NCI-H2029 (cell line): ENCODE measurements around the gene CDK18.
A peak's percentile ranks its signal among the peaks of the same experiment; 100 is the strongest.
"Not testable (repeated sequence)": the region's sequence is repeated elsewhere in the genome, so short reads cannot be mapped to it uniquely, and the experiment has no call there.

Experiments
- DNase-seq: peaks from one replicate; lab custom pipeline; 2025; lab: John Stamatoyannopoulos, UW

The CDK18 gene

DNA sequence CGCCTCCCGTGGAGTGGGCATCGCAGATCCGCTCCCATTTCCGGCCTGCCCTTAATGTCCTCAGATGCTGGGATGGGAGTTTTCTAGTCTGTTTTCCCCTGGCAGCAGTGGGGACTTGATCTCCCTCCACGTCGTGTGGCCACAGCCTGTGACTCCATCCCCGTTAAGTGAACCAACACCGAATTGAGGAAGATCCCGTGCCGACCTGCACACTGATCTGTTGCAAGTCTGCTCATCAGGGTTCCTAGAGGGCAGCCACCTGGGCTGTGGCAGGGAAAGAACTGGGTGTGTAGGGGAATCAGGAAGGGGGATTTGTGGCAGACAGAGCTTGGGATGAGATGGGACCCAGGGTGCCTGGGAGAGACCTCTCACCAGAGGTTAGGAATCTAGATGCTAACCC, 23.3 kb upstream of the CDK18 start:
- DNase-seq = no peak

DNA sequence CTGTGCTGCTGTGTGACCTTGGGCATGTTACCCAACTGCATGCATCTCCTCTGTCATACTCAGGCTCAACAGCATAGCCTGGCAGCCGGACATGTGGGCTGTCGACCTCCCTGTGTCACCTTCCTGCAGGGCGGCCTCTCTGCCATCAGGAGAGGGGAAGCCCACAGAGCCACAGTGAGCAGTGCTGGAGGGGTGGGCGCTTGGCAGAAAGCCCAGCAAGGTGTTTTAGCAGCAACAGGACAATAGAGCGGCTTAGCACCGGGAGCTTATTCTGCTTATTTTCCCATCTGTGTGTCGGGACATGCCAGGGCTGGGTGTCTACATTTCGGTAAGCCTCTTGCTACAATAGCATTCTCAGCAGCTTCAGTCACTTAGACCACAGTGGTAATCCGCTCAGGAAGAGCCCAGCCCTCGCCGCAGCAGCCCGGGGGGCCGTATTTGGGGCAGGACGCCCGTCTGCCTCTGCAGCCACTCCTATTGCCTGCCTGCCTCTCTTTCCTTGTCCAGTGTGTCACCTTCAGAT, 22.8 kb upstream of the CDK18 start:
- DNase-seq = no peak

- DNase-seq = not testable (repeated sequence)
These were observed 21.9 kb upstream of the CDK18 start for GRCh38 chr1:205482587-205482986.

DNA sequence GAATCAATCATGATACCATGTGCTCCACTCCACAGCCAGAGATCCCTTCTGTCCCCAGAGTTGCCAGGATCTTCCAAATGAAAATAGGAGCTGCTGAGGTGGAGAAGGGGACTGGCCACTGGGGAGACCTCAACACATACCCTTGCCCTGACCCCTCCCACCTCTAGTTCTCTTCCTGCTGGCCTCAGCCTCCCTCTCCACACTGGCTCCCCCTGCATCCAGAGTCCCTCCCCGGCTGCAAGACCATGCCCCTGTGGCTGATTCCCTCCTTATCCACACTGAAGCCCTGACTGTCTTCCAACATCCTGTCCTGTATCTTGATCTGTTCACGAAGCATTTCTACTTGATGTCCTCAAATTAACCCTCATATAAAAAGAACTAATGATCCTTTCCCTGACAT, 21.1 kb upstream of the CDK18 start:
- DNase-seq = no peak

GRCh38 chr1:205484985-205485967, 19.2 kb upstream of the CDK18 start:
- DNase-seq = peak; percentile 75

GRCh38 chr1:205486258-205486657, 18.2 kb upstream of the CDK18 start:
- DNase-seq = no peak

- DNase-seq = peak; percentile 31
These were observed 16.3 kb upstream of the CDK18 start for GRCh38 chr1:205488074-205488723.

DNA sequence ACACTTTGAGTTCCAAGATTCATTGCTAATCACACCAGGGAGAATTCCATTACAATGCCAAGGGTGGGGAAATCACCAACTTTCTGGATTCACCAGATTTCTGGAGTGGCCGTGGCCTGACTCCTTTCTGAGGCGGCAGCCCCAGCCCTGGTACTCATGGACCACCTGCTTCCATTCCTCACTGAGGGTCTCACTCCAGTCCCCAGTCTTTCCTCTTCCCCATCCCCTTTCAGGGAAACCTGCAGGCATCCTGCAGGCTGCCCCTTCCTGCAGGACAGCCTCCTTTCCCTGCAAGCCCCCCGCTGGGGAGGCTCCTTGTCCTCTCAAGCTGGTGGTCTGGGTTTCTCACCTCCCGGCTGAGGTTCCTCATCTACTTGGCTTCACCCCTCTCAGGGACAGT, 12.7 kb upstream of the CDK18 start:
- DNase-seq = no peak

GRCh38 chr1:205492201-205492667, 12.2 kb upstream of the CDK18 start:
- no peak for DNase-seq

DNA sequence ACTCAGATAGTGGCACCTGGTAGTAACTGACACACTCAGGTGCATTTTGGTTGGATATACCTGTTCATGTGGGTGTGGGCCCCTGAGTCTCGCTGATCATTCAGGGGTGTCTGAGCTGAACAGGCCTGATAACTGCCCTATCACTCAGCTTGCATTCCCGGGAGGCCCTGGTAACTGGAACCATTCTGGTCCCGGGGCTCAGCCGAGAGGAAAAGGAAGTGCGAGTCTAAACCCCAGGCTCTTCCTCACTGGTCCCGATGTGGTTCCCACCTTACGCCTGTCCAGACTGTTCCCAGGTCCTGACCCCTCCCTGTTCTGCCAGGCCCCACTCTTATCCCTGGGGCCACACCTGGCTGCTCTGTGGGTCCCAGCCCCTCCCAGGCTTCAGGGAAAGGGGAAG, 11.7 kb upstream of the CDK18 start:
- no peak for DNase-seq

DNA sequence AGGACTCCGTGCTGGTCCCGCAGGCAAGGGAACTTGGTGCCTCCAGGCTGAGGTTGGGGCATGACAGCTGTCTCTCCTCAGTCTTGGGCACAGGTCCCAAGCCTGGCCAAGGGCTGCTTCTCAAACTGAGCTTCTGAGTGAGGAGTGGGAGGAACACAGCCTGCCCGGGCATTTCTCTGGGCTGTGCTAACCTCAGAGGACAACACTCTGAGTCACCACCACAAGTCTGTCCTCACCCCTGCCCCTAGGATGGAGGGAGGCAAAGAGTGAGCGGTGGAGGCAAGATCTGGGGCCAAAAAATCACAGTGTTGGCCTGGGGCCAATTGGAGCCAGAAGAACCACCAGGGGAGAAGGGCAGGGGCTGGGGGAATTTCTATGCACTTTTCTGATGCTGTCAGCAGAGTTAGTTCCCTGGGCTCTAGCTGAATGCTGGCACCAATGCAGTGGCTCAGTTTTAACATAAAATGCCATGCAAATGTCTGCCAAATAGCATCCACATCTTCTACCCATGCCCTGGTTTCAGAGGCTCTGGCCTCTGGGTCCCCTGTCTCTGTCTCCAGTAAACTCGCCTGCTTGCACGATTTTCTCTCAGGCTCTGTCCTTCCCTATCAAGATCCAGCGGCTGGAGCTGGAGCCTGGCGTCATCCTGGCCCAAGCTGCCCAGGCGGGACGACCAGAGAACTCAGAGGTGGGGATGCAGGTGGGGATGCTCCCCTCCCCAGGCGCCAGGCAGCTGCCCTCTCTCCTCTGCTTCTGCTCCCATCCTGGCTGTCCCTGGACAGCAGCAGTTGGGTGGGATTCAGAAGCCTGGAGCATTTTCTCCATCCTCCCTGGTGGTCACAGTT, 11.0 kb upstream of the CDK18 start:
- no peak for DNase-seq

- no peak for DNase-seq
These were observed 10.4 kb upstream of the CDK18 start for GRCh38 chr1:205494115-205494514.

GRCh38 chr1:205495237-205495823, 9.1 kb upstream of the CDK18 start:
- DNase-seq = peak; percentile 67

DNA sequence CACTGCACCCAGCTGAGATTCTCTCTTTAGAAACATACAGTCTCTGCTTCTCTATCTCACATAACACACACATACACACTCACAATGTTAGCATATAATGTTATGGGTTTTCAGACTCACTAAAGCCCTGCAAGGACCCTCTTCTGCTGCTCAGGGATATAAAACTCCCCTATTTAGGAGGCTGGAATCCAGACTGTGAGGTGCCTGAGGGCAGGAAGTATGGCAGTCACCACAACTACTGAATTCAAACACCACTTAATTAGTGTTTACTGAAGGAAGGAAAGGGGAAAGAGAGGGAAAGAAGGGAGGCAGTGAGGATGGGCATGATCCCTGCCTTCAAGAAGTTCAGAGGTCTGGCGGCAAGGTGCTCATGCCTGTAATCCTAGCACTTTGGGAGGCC, 7.8 kb upstream of the CDK18 start:
- DNase-seq = no peak

DNA sequence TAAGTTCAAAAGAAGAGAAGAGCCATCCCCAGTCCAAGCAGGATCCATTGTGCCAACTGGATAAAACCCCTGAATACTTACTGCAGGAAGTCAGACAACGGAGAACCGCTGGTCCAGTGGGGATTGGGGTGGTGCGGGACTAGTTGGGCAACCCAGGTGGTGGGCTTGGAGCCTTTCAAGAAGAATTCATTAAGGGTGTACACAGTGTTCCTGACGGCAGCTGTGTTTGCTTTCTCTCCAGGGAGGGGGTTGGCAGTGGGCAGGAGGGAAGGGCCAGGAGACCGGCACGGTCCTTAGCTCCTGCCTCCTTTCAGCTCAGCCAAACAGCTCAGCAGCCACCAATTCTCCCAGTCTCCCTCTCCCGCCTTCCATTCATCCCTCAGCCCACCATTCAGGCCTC, 7.1 kb upstream of the CDK18 start:
- DNase-seq = peak; percentile 50

- no peak for DNase-seq
These were observed 4.7 kb upstream of the CDK18 start for GRCh38 chr1:205499789-205500188.

DNA sequence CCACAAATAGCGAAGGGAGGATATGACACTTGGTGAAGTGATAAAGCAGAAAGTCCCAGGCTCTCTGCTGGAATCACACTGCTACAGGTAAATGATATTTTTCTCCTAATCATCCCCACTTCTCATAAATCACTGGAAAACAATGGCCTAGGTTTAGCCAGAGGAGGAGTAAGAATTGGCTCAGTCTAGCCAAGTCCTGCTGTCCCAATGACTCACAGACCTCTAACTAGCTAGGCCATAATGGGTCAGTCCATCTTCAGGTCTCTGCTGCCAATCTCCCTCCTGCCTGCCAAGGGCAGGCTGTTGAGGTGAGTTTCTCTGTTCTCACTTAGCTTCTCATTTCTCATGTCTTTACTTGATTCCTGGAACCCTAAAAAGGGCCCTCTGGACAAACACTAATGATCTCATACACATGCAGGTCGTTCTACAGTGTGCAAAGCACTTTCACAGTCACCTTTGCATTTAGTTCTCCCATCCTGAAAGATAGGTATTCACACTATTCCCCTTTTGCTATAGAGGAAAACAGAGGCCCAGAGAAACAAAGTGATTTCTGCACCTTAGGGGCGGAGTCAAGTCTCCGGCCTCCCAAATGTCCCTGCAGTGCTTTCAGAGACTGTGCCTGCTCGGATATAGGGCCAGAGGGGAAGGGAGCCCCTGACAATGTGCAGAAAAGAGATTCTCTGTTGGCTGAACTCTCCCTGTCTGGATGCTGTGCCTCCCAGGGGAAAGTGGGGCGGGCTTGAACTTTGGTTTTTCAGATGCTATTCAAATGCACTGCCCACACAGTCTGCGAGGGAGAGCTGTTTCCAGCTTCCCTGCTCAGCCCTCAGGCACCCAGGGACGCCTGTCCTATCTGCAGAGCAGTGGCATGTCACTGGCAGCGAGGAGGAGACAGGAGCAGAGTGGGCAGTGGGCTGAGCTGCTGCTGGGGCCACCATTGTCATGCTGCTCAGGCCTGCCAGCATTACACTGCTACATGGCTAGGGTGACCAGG, 3.9 kb upstream of the CDK18 start:
- no peak for DNase-seq

DNA sequence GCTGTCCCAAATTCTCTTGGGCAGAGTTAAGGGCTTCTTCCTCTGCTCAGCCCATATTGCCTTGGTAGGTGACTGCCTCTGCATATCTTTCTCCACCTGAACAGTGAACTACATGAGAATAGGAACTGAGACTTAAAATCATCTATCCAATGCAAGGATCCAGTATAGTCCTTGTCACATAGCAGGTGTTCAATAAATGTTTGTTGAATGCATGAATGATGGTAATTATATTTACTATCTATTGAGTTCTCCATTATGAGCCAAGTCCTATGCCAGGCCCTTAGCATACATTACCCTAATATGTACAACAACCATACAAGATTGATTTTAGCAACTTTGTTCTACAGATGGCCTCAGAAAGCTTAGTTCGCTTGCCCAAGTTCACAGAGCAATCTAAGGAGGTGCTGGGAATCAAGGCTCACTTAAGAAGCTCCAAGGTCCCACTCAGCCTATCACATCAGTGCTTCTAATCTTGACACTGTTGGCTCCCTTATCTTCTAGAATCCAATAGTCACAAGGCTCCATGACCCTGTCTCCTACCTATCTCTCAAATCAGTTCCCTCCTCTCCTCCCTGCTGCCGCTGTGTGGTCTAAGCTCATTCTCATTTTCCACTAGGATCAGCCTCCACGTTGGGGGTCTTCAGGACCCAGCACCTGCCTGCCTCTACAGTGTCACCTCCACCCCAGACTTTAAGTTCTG, 2.2 kb upstream of the CDK18 start:
- no peak for DNase-seq

DNA sequence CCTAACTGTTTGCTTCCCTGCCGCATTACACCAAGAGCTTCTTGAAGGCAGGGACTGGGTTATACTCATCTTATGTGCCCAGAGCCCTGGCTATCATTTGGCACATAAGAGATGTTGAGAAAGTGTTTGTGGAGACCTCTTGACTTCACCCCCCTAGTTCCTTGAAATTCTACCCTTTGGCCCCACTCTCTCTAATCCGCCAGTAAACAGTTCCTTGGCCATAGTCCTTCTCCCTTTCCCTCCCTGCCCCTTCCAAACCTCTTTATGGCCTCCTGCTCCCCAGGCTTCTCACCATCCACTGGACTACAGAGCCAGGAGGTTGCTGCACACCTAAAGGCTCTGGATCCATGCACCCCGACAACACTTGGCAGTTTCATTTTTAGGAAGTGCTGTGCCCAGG, 1.5 kb upstream of the CDK18 start:
- DNase-seq = no peak
